SIG-M5 treated with dmso at 0.1 percent for 504 hours (cell line): ENCODE data around the gene ZNF324.
A peak's percentile ranks its signal among the peaks of the same experiment; 100 is the strongest.
"Not testable (repeated sequence)": the region's sequence is repeated elsewhere in the genome, so short reads cannot be mapped to it uniquely, and the experiment has no call there.

Source experiments
- DNase-seq: peaks from one replicate; lab custom pipeline; 2025; ENCODE audit not compliant: unreplicated experiment; lab: John Stamatoyannopoulos, UW

Gene ZNF324

DNA sequence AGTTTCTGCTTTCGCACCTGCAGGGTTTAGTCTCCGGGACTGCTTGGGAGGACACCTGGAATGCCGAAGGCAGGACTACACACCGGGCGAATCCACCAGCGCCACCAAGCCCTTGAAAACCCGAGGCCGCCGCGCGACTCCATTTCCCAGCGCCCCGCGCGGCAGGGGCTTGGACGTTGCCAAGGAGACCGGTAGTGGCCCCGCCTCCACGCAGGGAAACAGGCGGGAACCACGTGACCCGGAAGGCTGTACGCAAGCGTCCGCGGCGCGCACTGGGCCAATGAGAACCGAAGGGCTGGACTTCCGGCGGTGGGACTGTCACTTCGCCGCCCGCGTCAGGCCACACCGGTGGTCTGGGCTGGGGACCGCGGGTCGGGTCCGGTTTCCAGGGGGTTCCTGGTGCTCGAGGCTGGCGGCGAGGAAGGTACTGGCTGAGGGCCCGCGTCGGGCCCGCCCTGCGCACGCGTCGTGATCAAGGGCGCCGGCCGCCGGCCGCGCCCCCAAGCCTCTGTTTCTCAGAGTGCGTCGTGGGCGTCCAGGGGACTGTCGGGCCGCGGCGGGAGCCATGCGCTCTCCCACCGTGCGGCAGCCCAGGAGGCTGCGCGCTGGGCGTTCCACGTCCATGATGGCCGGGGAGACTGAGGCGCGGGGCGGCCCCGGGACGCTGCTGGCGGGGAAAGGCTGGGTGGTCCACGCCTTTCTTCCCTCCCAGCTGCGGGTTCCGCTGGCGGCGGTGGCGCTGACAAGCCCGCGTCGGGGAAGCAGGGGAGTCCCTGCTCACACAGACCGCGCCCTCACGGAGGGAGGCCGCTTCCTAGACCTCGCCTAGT, at the start of gene ZNF324:
ZNF324 (plus strand) TSS at position 321 of the 830 bp plus-strand sequence. CDS start 2,106 bp downstream, outside the sequence.
- DNase-seq, result peak; percentile 94

- DNase-seq, result no peak
These were observed 38.3 kb upstream of the ZNF324 start for GRCh38 chr19:58428617-58429016.

GRCh38 chr19:58429745-58430144, 37.1 kb upstream of the ZNF324 start:
- no peak for DNase-seq

DNA sequence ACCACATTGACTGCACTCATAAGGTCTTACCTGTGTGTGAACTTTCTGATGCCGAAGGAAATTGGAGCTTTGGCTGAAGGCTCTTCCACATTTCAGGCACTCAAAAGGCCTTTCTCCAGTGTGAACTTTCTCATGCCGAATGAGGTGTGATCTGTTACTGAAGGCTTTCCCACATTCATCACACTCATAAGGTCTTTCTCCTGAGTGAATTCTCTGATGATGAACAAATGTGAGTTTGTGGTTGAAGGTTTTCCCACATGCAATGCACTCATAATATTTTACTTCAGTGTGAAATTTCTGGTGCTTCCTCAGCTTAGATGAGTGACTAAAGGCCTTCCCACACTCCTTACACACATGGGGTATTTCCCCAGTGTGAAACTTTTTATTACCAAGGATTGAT, 32.7 kb upstream of the ZNF324 start:
- no peak for DNase-seq

DNA sequence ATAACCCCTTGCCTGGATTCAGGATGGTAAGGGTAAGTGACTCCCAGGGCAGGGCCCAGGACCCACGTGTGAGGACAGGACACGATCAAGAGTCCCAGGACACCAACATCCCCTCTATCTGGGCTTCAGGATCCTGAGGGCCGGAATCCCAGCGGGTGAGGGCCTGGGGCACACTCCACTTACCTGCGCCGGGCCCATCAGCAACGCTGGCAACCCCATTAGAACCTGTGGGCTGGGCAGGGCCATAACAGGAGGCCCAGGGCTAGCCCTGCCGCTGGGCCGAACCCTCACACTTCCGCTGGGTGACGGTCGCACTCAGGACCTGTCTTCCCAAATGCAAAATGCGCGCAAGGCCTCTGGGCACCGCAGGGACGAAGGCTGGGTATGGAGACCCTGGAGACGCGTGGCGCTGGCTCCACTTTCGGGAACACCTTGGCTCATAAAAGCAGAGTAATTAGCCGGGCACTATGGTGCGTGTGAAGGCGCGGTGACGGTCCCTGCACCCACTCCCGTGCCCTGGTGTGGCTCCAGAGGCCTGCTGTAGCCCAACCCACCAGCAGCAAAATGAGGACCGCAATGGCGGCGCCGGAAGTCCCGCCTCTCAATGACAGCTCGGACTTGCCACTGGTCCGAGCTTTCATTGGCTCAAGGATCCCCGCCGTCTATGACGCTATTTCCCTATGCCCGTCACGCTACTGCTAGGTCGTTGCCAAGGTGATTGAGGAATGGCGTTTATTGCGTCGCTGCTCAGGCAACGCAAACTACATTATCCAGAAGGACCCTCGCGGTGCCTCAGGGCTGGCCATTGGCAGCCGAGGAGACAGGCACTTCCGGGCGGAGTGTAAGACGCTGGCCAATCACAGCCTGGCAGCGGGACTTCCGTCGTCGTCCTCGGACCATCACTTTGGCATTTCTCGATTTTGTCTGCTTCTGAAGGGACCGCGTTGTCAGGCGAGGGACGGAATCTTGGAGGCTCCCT, 27.0 kb upstream of the ZNF324 start, which contains the start of gene ZNF132:
ZNF132 (minus strand) TSS at position 578 of the 979 bp plus-strand sequence; CDS start at position 246, 332 bp downstream.
- DNase-seq, result no peak

DNA sequence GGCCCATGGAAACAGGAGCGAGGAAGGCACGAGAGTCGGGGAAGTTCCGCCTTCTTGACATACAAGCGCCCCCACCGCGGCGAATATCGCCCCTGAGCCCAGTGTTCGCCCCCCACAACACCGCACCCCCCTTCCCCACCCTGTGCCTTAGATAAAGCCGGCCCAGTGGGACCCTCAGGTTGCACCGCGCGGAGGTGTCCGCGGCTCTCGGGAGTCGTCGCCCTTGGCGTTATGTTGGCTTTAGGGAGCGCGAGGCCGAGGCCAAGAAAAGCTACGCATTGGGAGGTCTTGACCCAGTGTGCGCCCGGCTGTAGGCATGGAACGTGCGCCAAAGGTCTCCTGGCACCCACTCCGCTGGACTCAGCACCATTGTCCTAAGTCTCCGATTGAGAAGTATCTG, 26.3 kb upstream of the ZNF324 start:
- DNase-seq, result no peak

DNA sequence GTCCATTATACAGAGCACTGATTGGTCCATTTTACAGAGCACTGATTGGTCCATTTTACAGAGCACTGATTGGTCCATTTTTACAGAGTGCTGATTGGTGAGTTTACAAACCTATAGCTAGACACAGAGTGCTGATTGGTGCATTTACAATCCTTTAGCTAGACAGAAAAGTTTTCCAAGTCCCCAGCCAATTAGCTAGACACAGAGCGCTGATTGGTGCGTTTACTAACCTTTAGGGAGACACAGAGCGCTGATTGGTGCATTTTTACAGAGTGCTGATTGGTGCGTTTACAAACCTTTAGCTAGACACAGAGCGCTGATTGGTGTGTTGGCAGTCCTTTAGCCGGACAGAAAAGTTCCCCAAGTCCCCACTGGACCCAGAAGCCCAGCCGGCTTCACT, 23.9 kb upstream of the ZNF324 start:
- DNase-seq, result not testable (repeated sequence)

DNA sequence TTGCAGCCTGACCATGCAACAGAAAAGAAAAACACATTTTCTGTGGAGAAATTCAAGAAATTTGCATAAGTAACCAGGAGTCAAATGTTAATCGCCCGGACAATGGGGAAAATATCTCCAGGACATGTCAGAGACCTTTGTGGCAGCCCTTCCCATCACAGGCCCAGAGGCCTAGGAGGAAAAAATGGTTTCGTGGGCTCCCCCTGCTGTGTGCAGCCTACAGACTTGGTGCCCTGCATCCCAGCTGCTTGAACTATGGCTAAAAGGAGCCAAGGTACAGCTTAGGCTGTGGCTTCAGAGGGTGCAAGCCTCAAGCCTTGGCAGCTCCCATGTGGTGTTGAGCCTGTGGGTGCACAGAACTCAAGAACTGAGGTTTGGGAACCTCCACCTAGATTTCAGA, 18.0 kb upstream of the ZNF324 start:
- DNase-seq, result not testable (repeated sequence)

DNA sequence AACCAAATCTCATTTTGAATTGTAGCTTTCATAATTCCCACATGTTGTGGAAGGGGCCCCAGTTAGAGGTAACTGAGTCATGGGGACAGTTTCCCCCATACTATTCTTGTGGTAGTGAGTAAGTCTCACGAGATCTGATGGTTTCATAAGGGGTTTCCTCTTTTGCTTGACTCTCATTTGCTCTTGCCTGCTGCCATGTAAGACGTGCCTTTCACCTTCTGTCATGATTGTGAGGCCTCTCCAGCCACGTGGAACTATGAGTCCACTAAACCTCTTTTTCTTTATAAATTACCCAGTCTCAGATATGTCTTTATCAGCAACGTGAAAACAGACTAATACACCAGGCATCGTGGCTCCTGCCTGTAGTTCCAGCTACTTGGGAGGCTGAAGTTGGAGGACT, 16.9 kb upstream of the ZNF324 start:
- DNase-seq, result not testable (repeated sequence)

GRCh38 chr19:58450856-58451357, 16.0 kb upstream of the ZNF324 start:
- no peak for DNase-seq

DNA sequence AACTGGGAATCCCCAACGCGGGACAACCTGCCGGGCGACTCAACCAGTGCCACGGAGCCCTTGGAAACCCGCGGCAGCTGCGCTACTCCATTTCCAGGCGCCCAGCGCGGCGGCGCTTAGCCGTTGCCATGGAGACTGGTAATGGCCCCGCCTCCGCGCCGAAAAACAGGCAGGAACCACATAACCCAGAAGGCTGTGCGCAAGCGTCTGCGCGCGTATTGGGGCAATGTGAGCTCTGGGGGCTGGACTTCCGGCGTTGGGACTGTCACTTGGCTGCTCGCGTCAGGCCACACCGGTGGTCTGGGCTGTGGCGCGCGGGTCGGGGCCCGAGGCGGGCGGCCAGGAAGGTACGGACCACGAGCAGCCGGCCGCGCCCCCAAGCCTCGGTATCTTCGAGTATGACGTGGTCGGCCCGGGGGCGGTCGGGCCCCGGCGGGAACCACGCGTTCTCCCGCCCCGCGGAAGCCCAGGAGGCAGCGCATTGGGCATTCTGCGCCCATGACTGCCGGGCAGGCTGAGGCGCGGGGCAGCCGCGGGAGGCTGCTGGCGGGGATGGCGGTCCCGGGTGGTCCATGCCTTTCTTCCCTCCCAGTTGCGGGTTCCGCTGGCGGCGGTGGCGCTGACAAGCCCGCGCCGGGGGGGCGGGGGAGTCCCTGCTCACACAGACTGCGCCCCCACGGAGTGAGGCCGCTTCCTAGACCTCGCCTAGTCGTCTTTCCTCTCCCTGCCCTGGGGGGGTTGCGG, 15.3 kb upstream of the ZNF324 start, which contains the start of gene ZNF324B:
ZNF324B (plus strand) TSS at position 265 of the 744 bp plus-strand sequence. CDS start 2,080 bp downstream, outside the sequence.
- peak; percentile 96 for DNase-seq

DNA sequence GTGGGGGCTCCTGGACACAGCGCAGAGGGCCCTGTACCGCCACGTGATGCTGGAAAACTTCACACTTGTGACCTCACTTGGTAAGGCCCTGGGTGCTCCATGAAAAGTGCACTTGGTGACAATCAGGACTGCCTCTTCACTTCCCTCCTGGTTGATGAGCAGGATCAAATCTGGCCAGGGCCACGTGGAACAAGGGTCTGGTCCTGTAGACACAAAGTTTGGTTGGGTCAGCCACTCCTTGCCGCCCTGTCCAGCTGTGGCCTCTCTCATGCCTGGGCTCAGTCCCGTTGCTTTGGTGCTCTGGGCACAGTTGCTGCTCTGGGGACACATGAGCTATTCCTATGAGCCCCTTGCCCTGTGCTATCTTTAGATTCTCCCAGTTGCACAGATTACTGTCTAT, 13.1 kb upstream of the ZNF324 start:
- no peak for DNase-seq

DNA sequence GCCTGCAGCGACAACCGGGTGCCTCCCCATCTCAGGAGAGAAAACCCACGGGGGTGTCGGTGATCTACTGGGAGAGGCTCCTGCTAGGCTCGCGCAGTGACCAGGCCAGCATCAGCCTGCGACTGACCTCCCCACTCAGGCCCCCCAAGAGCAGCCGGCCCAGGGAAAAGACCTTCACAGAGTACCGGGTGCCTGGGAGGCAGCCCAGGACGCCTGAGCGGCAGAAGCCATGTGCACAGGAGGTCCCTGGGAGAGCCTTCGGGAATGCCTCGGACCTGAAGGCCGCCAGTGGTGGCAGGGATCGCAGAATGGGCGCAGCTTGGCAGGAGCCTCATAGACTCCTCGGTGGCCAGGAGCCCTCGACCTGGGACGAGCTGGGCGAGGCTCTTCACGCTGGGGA, 11.6 kb upstream of the ZNF324 start:
- no peak for DNase-seq

DNA sequence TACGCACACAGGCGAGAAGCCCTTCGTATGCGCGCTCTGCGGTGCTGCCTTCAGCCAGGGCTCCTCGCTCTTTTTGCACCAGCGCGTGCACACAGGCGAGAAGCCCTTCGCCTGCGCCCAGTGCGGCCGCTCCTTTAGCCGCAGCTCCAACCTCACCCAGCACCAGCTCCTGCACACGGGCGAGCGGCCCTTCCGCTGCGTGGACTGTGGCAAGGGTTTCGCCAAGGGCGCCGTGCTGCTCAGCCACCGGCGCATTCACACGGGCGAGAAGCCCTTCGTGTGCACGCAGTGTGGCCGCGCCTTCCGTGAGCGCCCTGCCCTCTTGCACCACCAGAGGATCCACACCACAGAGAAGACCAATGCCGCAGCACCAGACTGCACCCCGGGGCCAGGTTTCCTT, 10.8 kb upstream of the ZNF324 start:
- no peak for DNase-seq

DNA sequence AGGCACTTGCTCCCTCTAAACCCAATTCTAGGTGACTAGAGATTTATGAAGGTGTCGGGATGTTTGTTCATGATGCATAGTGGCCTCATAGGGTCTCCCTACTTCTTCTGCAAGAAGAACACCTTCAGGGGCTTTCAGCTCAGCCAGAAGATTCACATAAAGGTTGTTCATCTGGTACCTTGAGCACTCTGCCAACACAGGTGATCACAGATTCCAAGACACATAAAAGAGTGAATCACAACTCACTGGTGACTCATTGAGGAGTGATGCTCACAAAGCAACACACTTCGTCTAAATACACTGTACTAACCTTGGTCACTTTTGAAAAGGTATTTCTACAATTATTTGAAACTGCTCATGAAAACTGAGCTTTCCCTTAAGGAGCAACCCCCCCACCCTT, 6.8 kb upstream of the ZNF324 start:
- no peak for DNase-seq

GRCh38 chr19:58466089-58466759, 656 bp upstream of the ZNF324 start:
- DNase-seq, result no peak

DNA sequence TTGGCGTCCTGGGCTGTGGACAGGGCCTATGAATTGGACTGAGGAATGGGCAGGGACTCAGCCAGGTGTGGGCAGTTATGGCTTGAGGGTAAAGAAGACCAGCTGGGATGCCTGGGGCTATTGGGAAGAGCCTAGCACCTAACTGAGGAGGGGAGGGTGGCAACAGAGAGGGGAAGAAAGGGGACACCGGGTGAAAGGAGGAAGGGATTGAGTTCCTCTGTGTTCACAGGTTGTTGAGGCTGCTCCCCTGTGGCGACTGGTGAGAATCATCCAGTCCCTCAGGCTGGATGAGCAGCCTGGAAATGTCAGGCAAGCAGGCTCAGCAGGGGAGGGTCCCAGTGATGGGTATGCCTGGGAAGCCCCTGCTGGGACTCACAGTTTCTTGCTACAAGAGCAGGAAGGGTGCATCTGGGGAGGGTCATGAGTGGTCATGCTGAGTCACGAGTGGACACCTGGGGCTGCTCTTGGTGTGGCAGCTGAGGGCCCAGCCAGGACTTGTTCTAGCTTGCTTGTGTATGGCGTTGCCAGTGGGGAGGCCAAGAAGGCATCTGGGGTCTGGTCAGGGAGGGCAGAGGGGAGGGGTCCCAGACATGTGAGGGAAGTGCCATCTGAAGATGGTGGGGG, 1.4 kb downstream of the ZNF324 start:
- DNase-seq, result peak; percentile 23

GRCh38 chr19:58469241-58470013, 2.5 kb downstream of the ZNF324 start:
- no peak for DNase-seq
